Mucosa of descending colon (tissue), 3 donors: ENCODE results near the gene FAM72A. TPM values are rescaled to one million over a fixed set of nuclear protein-coding genes. Genes with fewer than 3 reads are reported as not detected.
"Not testable (repeated sequence)": the region's sequence is repeated elsewhere in the genome, so short reads cannot be mapped to it uniquely, and the experiment has no call there.

ENCODE experiments used
- ATAC-seq: fragments of 200-7000 bp; cut with Tn5 transposase; one replicate; pipeline ENCODE4 v1.9.1; 2020; ENCODE audit warnings: mild to moderate bottlenecking, moderate library complexity
- DNase-seq, 3 donors: peaks; one replicate each; pipeline ENCODE4 v3.0.0-alpha.2; 2020
- H3K36me3 ChIP-seq: fragments of 200-600 bp; one replicate; pipeline ENCODE4 v1.8.0; 2021; ENCODE audit warnings: low read depth, mild to moderate bottlenecking
- H3K4me1 ChIP-seq: fragments of 200-600 bp; one replicate; pipeline ENCODE4 v1.8.0; 2021; ENCODE audit warnings: low read depth, mild to moderate bottlenecking
- H3K4me3 ChIP-seq: fragments of 200-600 bp; one replicate; pipeline ENCODE4 v1.8.0; 2021; ENCODE audit warnings: mild to moderate bottlenecking
- H3K9me3 ChIP-seq: fragments of 200-600 bp; one replicate; pipeline ENCODE4 v1.8.0; 2021; ENCODE audit warnings: mild to moderate bottlenecking
- intact Hi-C, 2 donors: fragments of 100-400 bp; cut with DNase I in 1 of 2; cut with micrococcal nuclease in 1 of 2; formaldehyde crosslinking; loops; one replicate each; pipeline versions ENCODE4 v1.11.0 to v1.11.1; 2022; cut with DNase I, micrococcal nuclease
- total RNA-seq, 3 donors: library from RNA; stranded (reverse); fragmentation: NEBNext Ultra II Directional in 2 of 3; extraction: Animal tissue kit (Norgen Biotek cat#: 25700) in 2 of 3; gene quantifications; one replicate each; pipeline versions ENCODE4 v1.2.1 to v1.2.4, GENCODE V29; 2021 to 2023
- donor health status: DM: no; HTN: no; CAD: no; lungs with moderate emphysema.
- donor health status: DM: no; HTN: no; CAD: no.
- donor health status: DM: no; HTN: yes; CAD: no.

FAM72A gene
- total RNA-seq, 3 donors from 2014 or later, result 0.84 to 3.1 (median 2.5) TPM

- H3K4me1 ChIP-seq, H3K9me3 ChIP-seq, H3K4me3 ChIP-seq, H3K36me3 ChIP-seq, ATAC-seq, intact Hi-C loops, DNase-seq: not testable (repeated sequence)
These were observed 21.6 kb upstream of the FAM72A start for GRCh38 chr1:206224190-206224776.

DNA sequence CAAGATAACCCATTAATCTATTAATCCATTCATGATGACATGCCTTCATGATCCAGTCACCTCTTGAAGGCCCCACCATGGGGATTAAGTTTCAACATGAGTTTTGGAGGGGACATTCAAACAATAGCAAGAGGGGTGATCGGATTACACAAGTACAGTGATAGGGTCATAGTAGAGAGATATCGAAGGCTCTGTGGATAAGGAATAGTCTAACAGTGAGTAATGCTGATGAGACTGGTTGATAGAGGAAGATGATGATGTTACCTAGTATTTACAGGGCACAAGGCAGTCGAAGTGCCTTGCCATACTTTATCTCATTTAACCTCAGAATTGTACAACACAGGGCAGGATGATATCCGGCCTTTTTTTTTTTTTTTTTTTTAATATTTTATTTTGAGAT, 18.9 kb upstream of the FAM72A start:
- H3K4me3 ChIP-seq, H3K36me3 ChIP-seq, H3K4me1 ChIP-seq, H3K9me3 ChIP-seq, DNase-seq, ATAC-seq, intact Hi-C loops: not testable (repeated sequence)

DNA sequence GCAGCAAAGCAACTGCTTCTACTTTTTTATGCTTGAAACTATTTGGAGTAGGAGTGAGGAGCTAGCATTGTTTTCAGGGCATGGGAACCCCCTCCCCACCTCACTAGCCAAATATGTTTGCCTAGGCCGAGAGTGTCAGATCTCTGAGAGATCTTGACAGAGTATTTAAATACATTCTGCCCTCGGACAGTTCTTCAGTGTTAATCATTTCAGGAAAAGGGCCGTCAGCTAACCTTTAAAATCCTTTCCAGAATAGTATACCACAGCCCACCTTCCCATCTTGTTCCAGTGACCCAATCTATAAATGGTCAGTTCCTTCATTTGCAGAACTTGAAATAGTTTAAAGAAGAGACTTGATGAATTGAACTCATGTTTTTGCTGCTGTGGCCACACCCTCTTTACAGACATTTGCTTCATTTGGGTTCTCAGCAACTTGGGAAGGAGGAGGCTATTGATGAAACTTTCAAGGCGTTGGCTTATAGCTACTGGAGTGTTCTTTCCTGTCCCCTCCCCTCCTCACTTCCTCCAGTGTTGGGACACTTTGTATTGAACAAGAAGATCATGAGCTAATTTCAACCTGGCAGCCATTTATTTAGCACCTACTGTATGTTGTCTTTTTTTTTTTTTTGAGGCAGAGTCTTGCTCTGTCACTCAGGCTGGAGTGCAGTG, 17.8 kb upstream of the FAM72A start:
- H3K4me1 ChIP-seq, H3K36me3 ChIP-seq, DNase-seq, ATAC-seq, H3K4me3 ChIP-seq, intact Hi-C loops, H3K9me3 ChIP-seq: not testable (repeated sequence)

GRCh38 chr1:206219514-206220331, 17.1 kb upstream of the FAM72A start:
- H3K4me1 ChIP-seq, DNase-seq, H3K9me3 ChIP-seq, intact Hi-C loops, H3K36me3 ChIP-seq, H3K4me3 ChIP-seq, ATAC-seq: not testable (repeated sequence)

GRCh38 chr1:206218765-206219164, 16.1 kb upstream of the FAM72A start:
- H3K36me3 ChIP-seq, ATAC-seq, H3K9me3 ChIP-seq, DNase-seq, H3K4me1 ChIP-seq, intact Hi-C loops, H3K4me3 ChIP-seq: not testable (repeated sequence)

GRCh38 chr1:206218285-206218684, 15.6 kb upstream of the FAM72A start:
- DNase-seq, intact Hi-C loops: not testable (repeated sequence)

DNA sequence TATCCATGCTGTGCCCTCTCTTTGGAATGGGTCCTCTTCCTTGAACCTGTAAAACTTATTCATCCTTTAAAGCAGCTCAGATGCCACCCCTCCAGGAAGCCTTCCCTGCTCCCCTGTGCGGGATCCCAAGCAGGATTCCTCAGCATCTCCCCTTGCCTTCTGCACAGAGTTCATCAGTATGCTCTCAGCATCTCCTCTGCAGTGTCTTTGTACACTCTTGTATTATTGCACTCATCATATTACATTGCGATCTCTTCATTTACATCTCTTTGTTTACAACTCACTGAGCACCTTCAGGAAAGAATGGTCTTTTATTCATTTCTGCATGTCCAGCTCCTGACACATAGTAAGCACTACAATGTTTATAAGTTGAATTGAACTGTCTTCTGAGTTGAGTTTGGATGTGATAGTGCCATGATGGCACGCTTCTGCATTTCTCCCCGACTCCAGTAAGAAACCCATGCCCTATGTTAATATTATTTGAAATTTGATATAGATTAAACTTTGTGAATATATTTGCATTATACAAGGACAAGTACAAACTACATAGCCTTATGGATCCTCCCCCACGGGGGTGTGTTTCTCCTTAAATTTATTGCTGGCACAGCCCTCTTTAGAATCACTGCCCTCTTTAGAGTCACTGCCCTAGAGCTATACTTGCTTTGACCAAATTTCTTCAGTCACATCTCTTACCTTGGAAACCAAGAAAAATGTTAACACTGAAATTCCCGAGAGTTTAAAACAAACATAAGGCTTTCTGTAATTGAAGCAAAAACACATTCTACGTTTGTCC, 13.2 kb upstream of the FAM72A start:
- not testable (repeated sequence) for ATAC-seq, H3K9me3 ChIP-seq, DNase-seq

More at GRCh38 chr1:206218285-206218684, 15.6 kb upstream of the FAM72A start:
- H3K9me3 ChIP-seq, H3K4me3 ChIP-seq, H3K36me3 ChIP-seq, ATAC-seq, H3K4me1 ChIP-seq: not testable (repeated sequence)

GRCh38 chr1:206210802-206211201, 8.2 kb upstream of the FAM72A start:
- H3K36me3 ChIP-seq, H3K9me3 ChIP-seq, H3K4me1 ChIP-seq, H3K4me3 ChIP-seq, intact Hi-C loops, DNase-seq, ATAC-seq: not testable (repeated sequence)

More for the DNA sequence above, 13.2 kb upstream of the FAM72A start:
- intact Hi-C loops, H3K36me3 ChIP-seq, H3K4me1 ChIP-seq, H3K4me3 ChIP-seq: not testable (repeated sequence)

DNA sequence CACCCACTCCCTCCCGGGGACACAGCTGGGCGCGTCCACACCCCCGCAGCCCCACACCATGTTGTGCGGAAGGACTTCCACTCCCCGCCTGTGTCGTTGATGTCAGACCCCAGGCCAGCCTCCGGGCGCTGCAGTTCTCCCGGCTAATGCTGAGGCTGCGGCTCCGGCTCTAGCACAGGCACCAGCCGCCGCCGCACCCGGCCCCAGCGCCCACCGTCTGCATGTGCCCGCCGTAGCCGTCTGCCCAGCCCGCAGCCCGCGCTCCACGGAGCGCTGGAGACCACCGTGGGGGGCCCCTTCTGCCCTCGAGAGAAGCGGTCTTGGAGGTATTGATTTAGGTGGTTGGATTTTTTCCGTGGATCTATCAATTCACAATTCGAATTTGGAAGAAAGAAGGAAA, 2.9 kb upstream of the FAM72A start:
- peak in 1 of 3 donors; percentile 32 for DNase-seq
- ATAC-seq, H3K9me3 ChIP-seq, H3K4me1 ChIP-seq, H3K36me3 ChIP-seq, intact Hi-C loops, H3K4me3 ChIP-seq: not testable (repeated sequence)

- H3K4me3 ChIP-seq, ATAC-seq, H3K9me3 ChIP-seq, H3K4me1 ChIP-seq, intact Hi-C loops, H3K36me3 ChIP-seq: not testable (repeated sequence)
- DNase-seq, result peak in 1 of 3 donors; percentile 32
These were observed 2.2 kb upstream of the FAM72A start for GRCh38 chr1:206204871-206205270.

DNA sequence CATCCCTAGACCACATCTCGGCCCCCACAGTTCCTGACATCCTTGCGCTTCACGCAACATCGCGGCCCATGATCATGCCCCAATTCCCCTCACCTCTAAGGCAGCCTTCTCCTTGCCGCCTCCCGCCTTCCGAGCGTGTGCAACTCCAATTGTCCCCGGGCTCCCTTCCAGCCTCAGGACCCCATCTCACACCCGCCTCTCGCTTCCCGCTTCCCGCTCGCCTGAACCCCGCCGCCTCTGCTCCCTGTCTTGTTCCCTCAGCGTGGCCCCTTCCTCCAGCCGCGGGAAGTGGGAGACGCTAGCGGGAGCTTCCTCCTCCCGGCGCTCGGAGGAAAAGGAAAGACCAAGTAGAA, 1.5 kb upstream of the FAM72A start:
- intact Hi-C loops, ATAC-seq, H3K4me3 ChIP-seq, H3K9me3 ChIP-seq, H3K4me1 ChIP-seq, H3K36me3 ChIP-seq: not testable (repeated sequence)
- peak in 2 of 3 donors; percentile 7 to 23 for DNase-seq

- peak within 1 kb of the TSS; percentile 28 for H3K4me3 ChIP-seq
- DNase-seq (peak; percentile 52 to 75 (median 69)), ATAC-seq (peak; percentile 88)
- H3K4me1 ChIP-seq, H3K36me3 ChIP-seq, H3K9me3 ChIP-seq, intact Hi-C loops: not testable (repeated sequence)
These were observed 922 bp upstream of the FAM72A start, which contains the start of gene SRGAP2 for GRCh38 chr1:206203364-206204158. TSS of gene SRGAP2 (plus strand) at chr1:206203541. CDS start at chr1:206205971, 2,430 bp downstream.
